Measurements from ENCODE around the gene PRSS36. TPM values are rescaled to one million over a fixed set of nuclear protein-coding genes. Genes with fewer than 3 reads are reported as not detected.
A peak's percentile ranks its signal among the peaks of the same experiment; 100 is the strongest.
"Not testable (repeated sequence)": the region's sequence is repeated elsewhere in the genome, so short reads cannot be mapped to it uniquely, and the experiment has no call there.

PRSS36 gene
- total RNA-seq, 1 experiment from 2014 or later = not detected

- H3K4me3 ChIP-seq (ENCODE audit: low read length) = peak overlapping the region; percentile 65; the same call in 1 of the 2 replicates
- H2AFZ ChIP-seq (ENCODE audit: low read length) = peak overlapping the region; percentile 99
- H3K9ac ChIP-seq (ENCODE audit: low read length) = peak overlapping the region; percentile 67
- no peaks in the 10 kb centered on the region for H3K36me3 ChIP-seq (ENCODE audit: insufficient read depth, low read length)
- no peak overlapping the region for H3K27ac ChIP-seq (ENCODE audit: low read length)
- H3K4me1 ChIP-seq (ENCODE audit: low read length) = peaks cover 13% of the 10 kb centered on the region
- no peaks in the 10 kb centered on the region for H3K9me2 ChIP-seq (replicated peaks; ENCODE audit: insufficient read depth, low read length)
- no peaks in the 10 kb centered on the region for H4K20me1 ChIP-seq (ENCODE audit: insufficient read depth, low read depth, low read length)
- no peaks in the 10 kb centered on the region for H3K79me2 ChIP-seq (ENCODE audit: low read length)
- H3K27me3 ChIP-seq (ENCODE audit: low read length) = no peaks in the 10 kb centered on the region
- peak; percentile 100 for DNase-seq
- H3K9me3 ChIP-seq (ENCODE audit: low read length) = no peaks in the 10 kb centered on the region
- peak overlapping the region; percentile 79 for H3K4me2 ChIP-seq (ENCODE audit: low read depth, low read length, poor library complexity, severe bottlenecking)
Observed at GRCh38 chr16:31142109-31143010, 7.5 kb downstream of the PRSS36 start.

DNA sequence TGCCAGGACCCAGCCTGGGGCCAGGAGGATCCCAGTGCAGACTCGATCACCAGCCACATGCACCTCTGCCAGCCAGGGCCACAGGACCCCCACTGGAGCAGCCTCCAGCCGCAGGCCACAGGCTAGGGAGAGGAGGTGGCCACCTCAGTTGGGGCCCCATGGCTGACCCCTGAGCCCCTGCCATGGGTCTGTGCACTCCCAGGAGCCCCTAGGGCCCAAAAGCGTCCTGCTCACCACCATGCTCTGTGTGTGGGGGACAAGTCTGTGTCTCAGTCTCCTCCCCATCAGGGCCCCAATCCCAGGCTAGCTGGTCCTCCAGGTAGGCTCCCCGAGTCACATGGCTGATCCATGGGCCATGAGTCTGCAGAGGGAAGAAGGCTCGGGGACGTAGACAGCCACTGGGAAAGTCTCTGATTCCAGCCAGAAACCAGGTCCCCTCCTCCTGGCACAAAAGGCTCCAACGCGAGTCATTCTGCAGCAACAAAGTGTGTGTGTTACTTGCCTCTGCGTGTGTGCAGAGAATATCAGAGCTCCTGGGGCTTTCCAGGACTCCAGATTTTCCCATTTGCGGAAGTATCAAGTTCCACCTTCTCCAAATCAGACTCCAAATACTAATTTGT lies 8.3 kb downstream of the PRSS36 start:
- Histone ChIP-seq H3K4me3 (ENCODE audit: low read length) (peak overlapping the region; percentile 58; the same call in 1 of the 2 replicates), H3K4me2 (ENCODE audit: low read depth, low read length, poor library complexity, severe bottlenecking) (peak overlapping the region; percentile 79)

DNA sequence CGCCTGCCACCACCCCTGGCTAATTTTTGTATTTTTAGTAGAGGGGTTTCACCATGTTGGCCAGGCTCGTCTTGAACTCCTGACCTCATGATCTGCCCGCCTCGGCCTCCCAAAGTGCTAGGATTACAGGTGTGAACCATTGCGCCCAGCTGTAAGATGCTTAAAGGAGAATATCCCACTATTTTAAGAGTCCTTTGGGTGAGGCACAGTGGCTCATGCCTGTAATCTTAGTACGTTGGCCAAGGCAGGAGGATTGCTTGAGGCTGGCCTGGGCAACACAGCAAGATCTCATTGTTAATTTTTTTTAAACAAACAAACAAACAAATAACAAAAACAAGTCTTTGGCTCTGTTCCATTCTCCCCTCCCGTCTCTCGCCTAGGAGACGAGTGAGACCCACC lies 8.8 kb downstream of the PRSS36 start:
- not testable (repeated sequence) for H3K9me2 ChIP-seq (replicated peaks; ENCODE audit: insufficient read depth, low read length); H3K9ac ChIP-seq (ENCODE audit: low read length); DNase-seq; H3K27ac ChIP-seq (ENCODE audit: low read length); H4K20me1 ChIP-seq (ENCODE audit: insufficient read depth, low read depth, low read length); H3K79me2 ChIP-seq (ENCODE audit: low read length); H2AFZ ChIP-seq (ENCODE audit: low read length); H3K36me3 ChIP-seq (ENCODE audit: insufficient read depth, low read length); H3K9me3 ChIP-seq (ENCODE audit: low read length); H3K4me3 ChIP-seq (ENCODE audit: low read length); H3K27me3 ChIP-seq (ENCODE audit: low read length)
- Histone ChIP-seq H3K4me1 (ENCODE audit: low read length) (peaks cover 13% of the 10 kb centered on the region), H3K4me2 (ENCODE audit: low read depth, low read length, poor library complexity, severe bottlenecking) (peak overlapping the region; percentile 79)

More for the DNA sequence above, 8.3 kb downstream of the PRSS36 start:
- Histone ChIP-seq H4K20me1 (ENCODE audit: insufficient read depth, low read depth, low read length) (no peaks in the 10 kb centered on the region), H3K9ac (ENCODE audit: low read length) (peak overlapping the region; percentile 67), H3K9me2 (replicated peaks; ENCODE audit: insufficient read depth, low read length) (no peaks in the 10 kb centered on the region), H2AFZ (ENCODE audit: low read length) (peak overlapping the region; percentile 64), H3K27me3 (ENCODE audit: low read length) (no peaks in the 10 kb centered on the region), H3K9me3 (ENCODE audit: low read length) (no peaks in the 10 kb centered on the region), H3K36me3 (ENCODE audit: insufficient read depth, low read length) (no peaks in the 10 kb centered on the region), H3K4me1 (ENCODE audit: low read length) (peaks cover 13% of the 10 kb centered on the region), H3K27ac (ENCODE audit: low read length) (no peak overlapping the region), H3K79me2 (ENCODE audit: low read length) (no peaks in the 10 kb centered on the region)
- DNase-seq = no peak

- Histone ChIP-seq H3K27ac (ENCODE audit: low read length) (no peak overlapping the region), H3K4me2 (ENCODE audit: low read depth, low read length, poor library complexity, severe bottlenecking) (no peak overlapping the region), H3K79me2 (ENCODE audit: low read length) (no peaks in the 10 kb centered on the region), H3K36me3 (ENCODE audit: insufficient read depth, low read length) (no peaks in the 10 kb centered on the region), H4K20me1 (ENCODE audit: insufficient read depth, low read depth, low read length) (no peaks in the 10 kb centered on the region), H3K9me2 (replicated peaks; ENCODE audit: insufficient read depth, low read length) (no peaks in the 10 kb centered on the region), H3K4me3 (ENCODE audit: low read length) (no peak overlapping the region), H3K27me3 (ENCODE audit: low read length) (no peaks in the 10 kb centered on the region), H3K4me1 (ENCODE audit: low read length) (peaks cover 13% of the 10 kb centered on the region), H2AFZ (ENCODE audit: low read length) (no peak overlapping the region), H3K9me3 (ENCODE audit: low read length) (no peaks in the 10 kb centered on the region), H3K9ac (ENCODE audit: low read length) (no peak overlapping the region)
- no peak for DNase-seq
Observed at GRCh38 chr16:31138621-31139578, 11.0 kb downstream of the PRSS36 start.

- H3K4me2 ChIP-seq (ENCODE audit: low read depth, low read length, poor library complexity, severe bottlenecking); H4K20me1 ChIP-seq (ENCODE audit: insufficient read depth, low read depth, low read length); H3K9ac ChIP-seq (ENCODE audit: low read length); H3K36me3 ChIP-seq (ENCODE audit: insufficient read depth, low read length); H3K27ac ChIP-seq (ENCODE audit: low read length); H3K4me1 ChIP-seq (ENCODE audit: low read length); H2AFZ ChIP-seq (ENCODE audit: low read length); H3K79me2 ChIP-seq (ENCODE audit: low read length); H3K9me3 ChIP-seq (ENCODE audit: low read length); DNase-seq; H3K4me3 ChIP-seq (ENCODE audit: low read length); H3K27me3 ChIP-seq (ENCODE audit: low read length); H3K9me2 ChIP-seq (replicated peaks; ENCODE audit: insufficient read depth, low read length): not testable (repeated sequence)
Observed at GRCh38 chr16:31136822-31137499, 12.9 kb downstream of the PRSS36 start.

GRCh38 chr16:31136287-31136662 lies 13.6 kb downstream of the PRSS36 start:
- H3K9me2 ChIP-seq (replicated peaks; ENCODE audit: insufficient read depth, low read length) = no peaks in the 10 kb centered on the region
- no peak overlapping the region for H3K4me3 ChIP-seq (ENCODE audit: low read length)
- no peak overlapping the region for H3K27ac ChIP-seq (ENCODE audit: low read length)
- H3K4me2 ChIP-seq (ENCODE audit: low read depth, low read length, poor library complexity, severe bottlenecking) = no peak overlapping the region
- no peaks in the 10 kb centered on the region for H3K27me3 ChIP-seq (ENCODE audit: low read length)
- no peak overlapping the region for H2AFZ ChIP-seq (ENCODE audit: low read length)
- peaks cover under 1% of the 10 kb centered on the region for H3K4me1 ChIP-seq (ENCODE audit: low read length)
- H3K79me2 ChIP-seq (ENCODE audit: low read length) = no peaks in the 10 kb centered on the region
- H3K36me3 ChIP-seq (ENCODE audit: insufficient read depth, low read length) = no peaks in the 10 kb centered on the region
- no peak for DNase-seq
- H3K9me3 ChIP-seq (ENCODE audit: low read length) = no peaks in the 10 kb centered on the region
- H4K20me1 ChIP-seq (ENCODE audit: insufficient read depth, low read depth, low read length) = no peaks in the 10 kb centered on the region
- no peak overlapping the region for H3K9ac ChIP-seq (ENCODE audit: low read length)

- H3K36me3 ChIP-seq (ENCODE audit: insufficient read depth, low read length) = no peaks in the 10 kb centered on the region
- no peak within 1 kb of the TSS for H3K9ac ChIP-seq (ENCODE audit: low read length)
- no peaks in the 10 kb centered on the region for H3K9me2 ChIP-seq (replicated peaks; ENCODE audit: insufficient read depth, low read length)
- no peaks in the 10 kb centered on the region for H4K20me1 ChIP-seq (ENCODE audit: insufficient read depth, low read depth, low read length)
- H3K4me2 ChIP-seq (ENCODE audit: low read depth, low read length, poor library complexity, severe bottlenecking) = no peak within 1 kb of the TSS
- H3K9me3 ChIP-seq (ENCODE audit: low read length) = no peaks in the 10 kb centered on the region
- no peak for DNase-seq
- no peaks in the 10 kb centered on the region for H3K4me1 ChIP-seq (ENCODE audit: low read length)
- no peaks in the 10 kb centered on the region for H3K79me2 ChIP-seq (ENCODE audit: low read length)
- no peak within 1 kb of the TSS for H3K27ac ChIP-seq (ENCODE audit: low read length)
- H3K27me3 ChIP-seq (ENCODE audit: low read length) = no peaks in the 10 kb centered on the region
- no peak within 1 kb of the TSS for H3K4me3 ChIP-seq (ENCODE audit: low read length)
- H2AFZ ChIP-seq (ENCODE audit: low read length) = no peak within 1 kb of the TSS
Observed at GRCh38 chr16:31135535-31136286, 14.2 kb downstream of the PRSS36 start, which contains the start of gene PRSS8. Gene PRSS8 (minus strand): TSS chr16:31135727. CDS start chr16:31135498, 229 bp downstream.
